ENCODE data around the gene B4GALNT1.
"Not testable (repeated sequence)": the region's sequence is repeated elsewhere in the genome, so short reads cannot be mapped to it uniquely, and the experiment has no call there.

B4GALNT1 gene

GRCh38 chr12:57638096-57638495 is 5.1 kb upstream of the B4GALNT1 start:
- in situ Hi-C loops (cut with MboI; ENCODE audit: low sequenced_read_pairs): no loop called here

- in situ Hi-C loops (cut with MboI; ENCODE audit: low sequenced_read_pairs): no loop called here
Measured at GRCh38 chr12:57637364-57637763, 4.4 kb upstream of the B4GALNT1 start.

GRCh38 chr12:57636731-57637130 is 3.7 kb upstream of the B4GALNT1 start:
- in situ Hi-C loops (cut with MboI; ENCODE audit: low sequenced_read_pairs): not testable (repeated sequence)

GRCh38 chr12:57632073-57632957 is 686 bp downstream of the B4GALNT1 start:
- in situ Hi-C loops (cut with MboI; ENCODE audit: low sequenced_read_pairs): no loop called here

GRCh38 chr12:57631566-57632072 is 1.4 kb downstream of the B4GALNT1 start:
- in situ Hi-C loops (cut with MboI; ENCODE audit: low sequenced_read_pairs): no loop called here

GRCh38 chr12:57630891-57631433 is 2.0 kb downstream of the B4GALNT1 start:
- in situ Hi-C loops (cut with MboI; ENCODE audit: low sequenced_read_pairs): no loop called here

- in situ Hi-C loops (cut with MboI; ENCODE audit: low sequenced_read_pairs): no loop called here
Measured at GRCh38 chr12:57629897-57630471, 3.0 kb downstream of the B4GALNT1 start.

- in situ Hi-C loops (cut with MboI; ENCODE audit: low sequenced_read_pairs): no loop called here
Measured at GRCh38 chr12:57628280-57629191, 4.5 kb downstream of the B4GALNT1 start.

GRCh38 chr12:57627501-57628279 is 5.3 kb downstream of the B4GALNT1 start:
- in situ Hi-C loops (cut with MboI; ENCODE audit: low sequenced_read_pairs): no loop called here

GRCh38 chr12:57626921-57627445 is 6.0 kb downstream of the B4GALNT1 start:
- in situ Hi-C loops (cut with MboI; ENCODE audit: low sequenced_read_pairs): no loop called here

GRCh38 chr12:57626111-57626920 is 6.7 kb downstream of the B4GALNT1 start:
- in situ Hi-C loops (cut with MboI; ENCODE audit: low sequenced_read_pairs): no loop called here

GRCh38 chr12:57625261-57626032 is 7.6 kb downstream of the B4GALNT1 start:
- in situ Hi-C loops (cut with MboI; ENCODE audit: low sequenced_read_pairs): no loop called here

- in situ Hi-C loops (cut with MboI; ENCODE audit: low sequenced_read_pairs): no loop called here
Measured at GRCh38 chr12:57624441-57625220, 8.4 kb downstream of the B4GALNT1 start.

- in situ Hi-C loops (cut with MboI; ENCODE audit: low sequenced_read_pairs): no loop called here
Measured at GRCh38 chr12:57623811-57624390, 9.1 kb downstream of the B4GALNT1 start.

GRCh38 chr12:57623385-57623784 is 9.6 kb downstream of the B4GALNT1 start:
- in situ Hi-C loops (cut with MboI; ENCODE audit: low sequenced_read_pairs): no loop called here

GRCh38 chr12:57622293-57623245 is 10.4 kb downstream of the B4GALNT1 start:
- in situ Hi-C loops (cut with MboI; ENCODE audit: low sequenced_read_pairs): no loop called here

Measured in HL-60/S4 (cell line).